Keratinocyte (primary cell): ENCODE results near the gene C21orf58.

ENCODE experiments used
- CTCF ChIP-seq, 3 experiments: IDR thresholded peaks in 1 of 3; conservative IDR thresholded peaks in 1 of 3; optimal IDR thresholded peaks in 1 of 3; 2 replicates in 2 of 3; 3 replicates in 1 of 3; pipeline versions ENCODE3 to v1.5.1; 2011; ENCODE audit warnings: low read length in 3 of 3, mild to moderate bottlenecking in 3 of 3, moderate library complexity in 2 of 3, control low read depth in 1 of 3, inconsistent platforms in 1 of 3; ENCODE audit not compliant: insufficient read depth in 2 of 3; ENCODE audit errors: extremely low read depth in 1 of 3
- EZH2 ChIP-seq: IDR thresholded peaks from one replicate; pipeline ENCODE4 v1.6.1; 2012; ENCODE audit warnings: inconsistent platforms, mild to moderate bottlenecking, low read length, moderate library complexity

GRCh38 chr21:46369520-46370235 lies 46.0 kb upstream of the C21orf58 start:
- no peak for TF ChIP-seq CTCF (optimal IDR thresholded peaks at IDR 0.05 in 1 of 3, IDR thresholded peaks at IDR 0.05 in 1 of 3, conservative IDR thresholded peaks at IDR 0.05 in 1 of 3; ENCODE audit: extremely low read depth in 1 of 3, insufficient read depth in 2 of 3, low read length in 3 of 3)
- TF ChIP-seq EZH2: no peak
